PC-3 (cell line): ENCODE measurements around the gene GMDS.

Source experiments
- CTCF ChIP-seq: fragments of 300-600 bp; sonication (generic); conservative IDR thresholded peaks from 2 replicates; pipeline ENCODE4 v1.5.1; 2017; ENCODE audit warnings: antibody characterized with exemption, low read depth, mild to moderate bottlenecking, low read length
- EZH2 ChIP-seq: fragments of 300-600 bp; sonication (generic); IDR thresholded peaks from one replicate; pipeline ENCODE4 v1.6.1; 2017; ENCODE audit warnings: antibody characterized with exemption, mild to moderate bottlenecking, low read length; ENCODE audit not compliant: unreplicated experiment
- EZH2phosphoT487 ChIP-seq: fragments of 300-600 bp; sonication (generic); IDR thresholded peaks from 2 replicates; pipeline ENCODE4 v1.6.1; 2018; ENCODE audit warnings: mild to moderate bottlenecking, antibody characterized with exemption, low read length, borderline replicate concordance

GRCh38 chr6:1574083-1574761 is 671.2 kb downstream of the GMDS start:
- no peak for TF ChIP-seq CTCF
- TF ChIP-seq EZH2: no peak
- no peak for TF ChIP-seq EZH2phosphoT487
